T-helper 9 cell (primary cell): ENCODE data around the gene PIK3CB.
"Not testable (repeated sequence)": the region's sequence is repeated elsewhere in the genome, so short reads cannot be mapped to it uniquely, and the experiment has no call there.

Experiments used
- DNase-seq: peaks from one replicate; pipeline ENCODE4 v3.0.0-alpha.2; 2020

PIK3CB gene

DNA sequence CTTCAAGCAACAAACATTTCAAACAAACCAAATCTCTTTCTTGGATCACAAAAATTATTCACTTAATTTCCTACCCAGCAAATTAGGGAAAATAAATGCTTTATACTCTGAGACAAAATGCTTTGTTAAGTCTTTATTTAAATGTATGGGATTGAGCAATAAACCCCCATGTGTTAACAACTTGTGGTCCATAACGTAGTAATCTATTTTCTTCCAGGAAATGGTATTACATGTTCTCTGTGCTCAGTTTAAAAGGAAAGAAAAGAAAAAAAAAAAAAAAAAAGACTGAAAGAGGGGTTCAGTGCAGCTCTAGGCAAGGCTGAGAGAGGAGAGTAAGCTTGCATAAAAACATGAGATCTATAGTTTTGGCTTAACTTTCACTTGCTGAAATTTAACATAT lies 102.3 kb downstream of the PIK3CB start:
- DNase-seq = no peak

DNA sequence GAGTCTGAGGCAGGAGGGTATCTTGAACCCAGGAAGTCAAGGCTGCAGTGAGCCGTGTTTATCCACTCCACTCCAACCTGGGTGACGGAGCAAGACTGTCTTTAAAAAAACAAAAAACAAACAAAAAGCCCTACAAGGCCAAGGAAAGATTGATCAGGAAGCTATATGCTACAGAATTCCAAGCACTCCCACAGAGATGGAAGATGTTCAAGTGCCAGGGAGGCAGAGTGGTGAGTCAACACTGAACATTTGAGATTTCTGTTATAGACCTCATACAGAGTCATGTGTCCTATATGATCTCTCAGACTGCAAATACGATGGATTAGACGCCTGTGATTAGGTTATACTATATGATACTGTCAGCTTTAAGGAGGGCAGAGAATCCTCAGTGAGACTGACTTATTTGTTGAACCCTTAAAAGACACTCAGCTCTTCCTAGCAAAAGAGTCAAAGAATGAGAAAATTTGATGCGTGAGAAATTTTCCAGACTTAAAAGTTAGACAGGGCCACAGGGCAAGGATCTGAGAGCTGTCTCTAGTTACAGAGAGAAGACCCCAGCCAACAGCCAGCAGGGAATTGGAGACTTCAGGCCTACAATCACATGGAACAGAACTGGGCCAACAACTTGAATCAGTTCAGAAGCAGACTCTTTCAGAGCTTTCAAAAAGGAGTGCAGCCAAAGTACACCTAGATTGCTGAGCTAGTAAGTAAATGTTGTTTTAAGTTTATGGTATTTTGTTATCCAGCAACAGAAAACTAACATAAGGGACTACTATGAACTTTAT lies 107.6 kb downstream of the PIK3CB start:
- DNase-seq = no peak

DNA sequence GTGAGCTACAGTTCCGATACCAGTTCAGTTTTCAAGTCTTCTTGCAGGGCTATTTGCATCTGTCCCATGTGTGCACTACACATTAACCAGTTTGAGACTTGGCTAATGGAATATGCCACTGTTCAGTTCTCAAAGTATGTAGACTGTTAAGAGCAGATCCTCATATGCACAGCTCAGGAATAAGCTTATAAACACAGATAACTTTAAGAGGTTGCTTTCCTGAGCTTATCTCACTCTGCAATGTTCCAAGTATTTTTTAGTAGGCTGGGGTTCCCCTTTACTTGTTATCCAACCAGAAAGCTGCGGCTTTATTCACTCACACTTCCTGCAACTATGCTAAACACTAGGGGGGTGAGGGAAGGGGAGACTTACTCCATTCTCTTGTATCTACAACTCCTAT lies 108.7 kb downstream of the PIK3CB start:
- DNase-seq = not testable (repeated sequence)

DNA sequence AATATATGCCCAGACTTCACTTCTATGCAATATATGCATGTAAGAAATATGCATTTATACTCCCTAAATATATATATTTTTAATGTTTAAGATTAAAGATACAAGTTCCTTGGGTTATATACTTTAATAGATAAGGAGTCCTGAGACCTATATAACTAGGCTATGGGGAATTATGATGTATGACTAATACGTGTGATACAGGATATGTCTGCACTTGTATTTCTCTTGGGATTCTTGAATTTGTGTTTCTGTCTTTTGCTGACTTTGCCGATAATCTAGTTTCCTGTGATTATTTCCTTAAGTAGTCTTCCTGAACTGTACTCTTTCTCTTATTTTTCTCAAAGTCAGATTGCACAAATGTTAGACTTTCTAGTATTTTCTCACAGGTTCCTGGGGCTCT lies 109.6 kb downstream of the PIK3CB start:
- no peak for DNase-seq

DNA sequence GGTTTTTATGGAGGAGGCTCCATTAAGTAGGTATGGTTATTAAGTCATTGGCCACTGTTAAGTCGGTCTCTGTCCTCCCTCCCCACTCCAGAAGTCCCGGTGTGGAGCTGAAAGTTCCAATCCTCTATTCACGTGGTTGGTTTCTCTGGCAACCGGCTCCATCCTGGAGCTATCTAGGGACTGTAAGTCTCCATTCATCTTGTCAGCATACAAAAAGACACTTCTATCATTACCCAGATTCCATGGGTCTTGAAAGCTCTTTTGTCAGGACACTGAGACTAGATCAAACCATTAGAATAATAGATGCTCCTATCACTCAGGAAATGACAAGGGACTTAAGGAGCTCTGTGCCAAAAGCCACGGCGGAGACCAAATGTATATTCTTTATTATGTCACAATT lies 110.3 kb downstream of the PIK3CB start:
- no peak for DNase-seq

DNA sequence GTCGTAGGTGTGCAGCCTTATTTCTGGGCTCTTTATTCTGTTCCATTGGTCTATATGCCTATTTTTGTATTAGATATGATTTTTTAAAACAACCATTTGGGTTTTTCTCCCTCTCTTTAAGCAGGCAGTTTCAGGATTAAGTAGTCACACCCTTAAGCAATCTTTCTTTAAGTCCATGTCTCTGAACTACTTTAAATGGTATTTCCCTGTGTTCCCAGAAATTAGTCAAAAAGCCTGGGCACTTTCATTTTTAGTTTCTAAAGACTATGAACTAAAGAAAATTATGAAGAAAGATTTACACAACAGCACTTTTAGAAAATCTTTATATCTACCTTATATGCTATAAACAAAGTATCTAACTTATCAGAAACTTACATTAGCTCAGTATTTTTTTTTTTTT lies 115.9 kb downstream of the PIK3CB start:
- no peak for DNase-seq

DNA sequence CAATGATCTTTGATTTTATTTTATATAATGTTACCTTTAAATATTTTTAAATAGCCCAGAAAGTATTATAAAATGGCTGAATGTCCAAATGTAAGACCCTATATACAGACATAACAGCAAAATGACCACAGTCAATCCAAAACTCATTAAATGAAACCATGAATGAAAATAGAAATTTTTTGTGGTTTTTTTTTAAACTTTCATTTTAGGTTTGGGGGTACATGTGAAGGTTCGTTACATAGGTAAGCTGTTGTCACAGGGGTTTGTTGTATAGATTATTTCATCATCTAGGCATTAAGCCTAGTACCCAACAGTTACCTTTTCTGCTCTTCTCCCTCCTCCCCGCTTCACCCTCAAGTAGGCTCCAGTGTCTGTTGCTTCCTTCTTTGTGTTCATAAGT lies 117.4 kb downstream of the PIK3CB start:
- DNase-seq = no peak

DNA sequence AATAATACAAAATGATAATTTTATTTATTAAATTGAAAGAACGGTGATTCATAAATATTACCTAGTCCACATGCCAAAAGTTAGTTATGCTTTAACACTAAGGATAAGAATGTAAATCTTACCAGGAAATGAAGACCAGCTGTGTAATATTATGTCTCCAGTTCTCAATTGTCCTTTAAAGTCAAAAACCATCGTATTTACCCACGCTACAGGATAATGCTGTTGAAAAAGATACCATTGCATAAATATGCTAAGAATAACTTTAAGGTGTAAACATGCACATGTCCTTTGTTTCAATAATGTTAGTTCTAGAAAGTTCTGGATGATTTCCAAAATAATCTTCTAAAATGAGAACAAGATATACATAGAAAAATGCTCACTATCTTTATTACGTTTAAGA lies 122.6 kb downstream of the PIK3CB start:
- DNase-seq = no peak

DNA sequence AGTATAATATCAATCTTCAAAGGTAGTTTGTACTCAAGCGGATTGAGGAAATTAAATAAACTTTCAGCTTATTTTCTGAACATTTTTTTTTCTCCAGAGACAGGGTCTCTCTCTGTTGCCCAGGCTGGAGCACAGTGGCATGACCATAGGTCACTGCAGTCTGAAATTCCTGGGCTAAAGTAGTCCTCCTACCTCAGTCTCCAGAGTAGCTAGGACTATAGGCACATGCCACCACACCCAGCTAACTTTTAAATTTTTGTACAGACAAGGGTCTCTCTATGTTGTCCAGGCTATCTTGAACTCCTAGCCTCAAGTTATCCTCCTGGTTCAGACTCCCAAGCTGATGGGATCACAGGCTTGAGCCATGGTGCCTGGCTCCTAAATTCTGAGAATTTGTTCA lies 129.1 kb downstream of the PIK3CB start:
- no peak for DNase-seq

DNA sequence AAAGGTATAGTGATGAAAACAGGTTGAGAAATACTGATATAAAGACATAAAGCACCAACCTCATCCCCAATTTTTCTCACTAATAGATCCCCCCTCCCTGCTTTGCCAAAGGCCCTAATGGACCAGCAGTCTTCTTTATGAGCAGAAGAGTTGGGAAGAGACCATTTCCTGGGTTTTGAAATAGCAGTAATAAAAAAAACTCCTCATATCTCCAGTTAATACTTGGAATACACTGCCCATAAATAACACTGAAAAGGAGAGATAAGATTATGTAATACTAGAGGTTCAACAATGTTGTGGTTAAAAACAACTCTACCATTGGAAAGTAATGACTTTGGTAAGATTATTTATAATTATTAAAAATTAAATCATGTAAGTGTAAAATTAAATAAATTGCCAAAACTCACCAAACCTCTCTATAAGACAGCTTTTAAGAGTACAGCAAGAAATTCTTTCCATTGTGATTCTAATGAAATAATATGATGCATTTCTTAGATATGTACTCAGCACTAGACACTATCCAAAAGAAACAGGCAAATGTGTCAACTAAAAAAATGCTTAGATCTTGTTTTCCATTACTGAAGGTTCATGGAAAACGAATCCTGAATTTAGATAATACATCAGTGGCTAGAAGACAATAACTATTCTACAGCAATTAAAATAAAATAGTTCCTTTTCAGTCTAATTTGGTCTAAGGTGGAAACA lies 137.9 kb downstream of the PIK3CB start:
- no peak for DNase-seq

DNA sequence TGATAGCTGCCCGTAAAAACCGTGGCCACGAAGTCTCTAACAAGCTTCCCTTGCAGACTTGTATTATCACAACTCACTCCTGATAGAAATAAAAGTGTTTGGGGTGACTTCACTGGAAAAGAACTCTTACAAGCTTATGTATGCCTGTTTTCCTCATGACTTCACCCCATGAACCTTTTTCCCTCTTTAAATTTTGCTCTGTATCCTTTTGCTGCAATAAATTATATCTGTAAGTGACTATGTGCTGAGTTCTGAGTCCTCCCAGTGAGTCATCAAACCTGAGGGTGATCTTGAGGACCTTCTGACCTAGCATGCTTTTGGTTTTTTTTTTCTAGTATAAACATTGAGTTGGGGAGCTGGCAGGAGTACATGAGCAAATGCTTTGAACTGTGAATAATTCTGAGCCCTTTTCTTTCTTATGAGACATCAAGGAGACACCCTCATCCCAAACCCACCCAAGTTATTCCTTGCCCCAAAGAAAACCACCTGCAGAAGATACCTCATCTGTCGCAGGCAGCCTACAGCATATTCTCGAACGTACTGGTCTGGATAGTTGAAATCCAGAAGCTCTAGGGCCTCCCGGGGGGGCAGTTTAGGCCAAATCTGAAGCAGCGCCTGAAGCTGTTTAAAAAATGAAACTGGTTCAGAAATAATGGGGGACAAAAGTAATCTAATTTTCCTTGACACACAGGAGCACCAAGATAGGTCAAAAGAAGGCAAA lies 140.3 kb downstream of the PIK3CB start:
- DNase-seq = no peak

DNA sequence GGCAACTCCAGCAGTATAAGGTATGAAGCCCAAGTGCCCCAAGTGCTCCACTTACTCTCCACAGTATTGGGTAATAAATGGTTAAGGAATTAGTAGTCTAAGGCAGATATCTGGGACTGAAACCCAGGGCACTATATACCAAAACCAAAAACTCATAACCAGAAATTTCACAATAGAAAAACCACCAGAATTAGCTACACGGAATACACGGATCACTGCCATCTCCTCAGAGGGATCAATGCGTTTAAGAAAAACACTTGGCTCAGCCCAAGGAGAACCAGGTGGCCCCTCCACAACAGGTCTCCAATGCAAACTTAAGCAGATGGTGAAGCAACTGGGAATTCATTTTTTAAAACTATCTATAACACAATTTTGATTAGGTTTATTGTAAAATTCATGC lies 142.6 kb downstream of the PIK3CB start:
- no peak for DNase-seq

DNA sequence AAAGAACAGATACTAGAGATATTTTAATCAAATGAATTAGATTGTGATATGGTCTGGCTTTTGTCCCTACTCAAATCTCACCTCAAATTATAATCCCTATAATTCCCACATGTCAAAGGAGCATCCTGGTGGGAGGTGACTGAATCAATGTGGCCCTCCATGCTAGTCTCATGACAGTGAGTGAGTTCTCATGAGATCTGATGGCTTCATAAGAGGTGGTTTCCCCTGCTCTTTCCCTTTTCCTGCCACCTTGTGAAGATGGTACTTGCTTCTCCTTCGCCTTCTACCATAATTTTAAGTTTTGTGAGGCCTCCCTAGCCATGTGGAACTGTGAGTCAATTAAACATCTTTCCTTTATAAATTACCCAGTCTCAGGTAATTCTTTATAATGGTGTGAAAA lies 143.4 kb downstream of the PIK3CB start:
- DNase-seq = no peak

DNA sequence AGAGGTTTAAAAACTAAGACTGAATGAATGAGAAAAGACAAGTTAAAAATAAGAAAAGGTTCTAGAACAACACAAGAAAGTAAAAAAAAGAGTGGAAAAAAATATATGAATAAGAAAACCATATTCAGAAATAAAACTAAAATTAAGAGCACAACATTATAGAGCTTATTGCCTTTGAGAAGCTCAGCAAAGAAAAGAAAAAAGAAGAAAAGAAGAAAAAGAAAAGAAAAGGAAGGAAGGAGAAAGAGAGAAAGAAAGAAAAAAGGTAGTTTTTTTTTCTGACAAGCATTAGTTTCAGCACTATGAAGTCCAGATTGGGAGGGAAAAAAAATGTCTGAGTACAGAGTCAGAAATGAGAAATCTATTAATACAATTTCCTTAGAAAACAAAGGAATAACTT lies 144.7 kb downstream of the PIK3CB start:
- DNase-seq = no peak

DNA sequence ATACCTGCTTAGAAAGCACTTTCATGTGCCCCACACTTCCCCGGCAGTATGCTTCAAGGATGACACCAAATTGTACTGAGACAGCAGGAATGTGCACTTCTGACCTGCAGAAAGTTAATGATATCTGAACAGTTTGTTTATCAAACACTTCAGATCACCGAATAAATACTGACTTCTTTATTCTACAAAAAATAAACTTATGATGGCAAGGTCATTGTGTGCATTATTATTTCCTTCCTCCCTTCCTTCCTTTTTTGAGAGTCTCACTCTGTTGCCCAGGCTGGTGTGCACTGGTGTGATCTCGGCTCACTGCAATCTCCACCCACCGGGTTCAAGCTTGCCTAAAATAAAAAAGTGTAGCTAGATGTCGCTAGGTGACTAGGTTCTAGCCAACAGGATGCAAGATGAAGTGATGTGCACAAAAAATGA lies 145.8 kb downstream of the PIK3CB start:
- no peak for DNase-seq

DNA sequence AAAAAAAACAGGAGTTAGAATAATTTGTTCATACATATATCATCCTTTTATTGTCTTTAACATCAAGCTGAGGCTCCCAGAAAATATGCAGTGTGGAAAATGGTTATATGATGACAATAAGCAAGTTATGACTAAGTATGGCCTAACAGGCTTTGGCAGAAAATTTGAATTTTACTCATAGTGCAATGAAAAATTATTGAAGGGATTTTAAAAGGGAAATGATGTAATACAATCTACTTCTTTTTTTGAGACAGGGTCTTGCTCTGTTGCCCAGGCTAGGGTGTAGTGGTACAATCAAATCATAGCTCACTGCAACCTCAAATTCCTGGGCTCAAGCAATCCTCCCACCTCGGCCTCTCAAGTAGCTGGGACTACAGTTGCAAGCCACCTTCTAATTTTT lies 147.5 kb downstream of the PIK3CB start:
- DNase-seq = no peak

DNA sequence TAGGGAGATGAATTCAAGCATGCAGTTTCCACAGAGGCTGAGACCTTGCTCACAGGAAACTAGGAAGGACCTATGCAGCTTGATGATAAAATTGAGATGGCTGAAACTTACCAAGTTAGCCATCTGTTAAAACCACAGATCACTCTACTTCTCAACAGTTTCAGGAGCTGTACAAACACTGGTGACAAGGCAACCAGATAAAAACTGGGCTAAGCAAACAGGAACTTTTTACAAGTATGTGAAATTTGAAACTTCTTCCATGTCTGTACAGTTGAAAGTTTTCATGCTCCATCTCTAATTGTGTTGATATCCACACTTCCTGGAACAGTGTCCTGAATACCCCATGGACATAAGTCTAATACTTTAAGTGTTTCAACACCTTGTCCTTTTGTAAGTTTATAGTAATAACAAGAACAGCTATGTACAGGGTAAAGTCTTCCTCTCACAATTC lies 147.9 kb downstream of the PIK3CB start:
- DNase-seq = no peak

DNA sequence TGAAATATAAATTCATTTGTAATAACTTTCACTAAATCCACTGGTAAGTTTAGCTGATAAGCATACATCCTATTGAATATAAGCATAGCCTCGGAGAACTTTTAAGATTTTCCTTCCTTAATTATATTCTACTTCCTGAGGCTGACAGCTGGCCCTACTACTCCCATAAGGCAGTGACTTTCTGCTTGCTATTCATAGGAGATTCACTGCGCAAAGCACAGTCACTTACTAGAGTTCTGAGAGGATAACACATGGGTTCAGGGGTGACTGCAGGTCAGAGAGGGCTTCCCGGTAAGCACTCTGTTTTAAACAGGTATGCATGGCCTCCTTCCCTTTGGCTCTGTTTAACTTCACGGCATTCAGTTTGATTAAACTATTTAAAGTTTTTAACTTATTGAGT lies 150.3 kb downstream of the PIK3CB start:
- no peak for DNase-seq

DNA sequence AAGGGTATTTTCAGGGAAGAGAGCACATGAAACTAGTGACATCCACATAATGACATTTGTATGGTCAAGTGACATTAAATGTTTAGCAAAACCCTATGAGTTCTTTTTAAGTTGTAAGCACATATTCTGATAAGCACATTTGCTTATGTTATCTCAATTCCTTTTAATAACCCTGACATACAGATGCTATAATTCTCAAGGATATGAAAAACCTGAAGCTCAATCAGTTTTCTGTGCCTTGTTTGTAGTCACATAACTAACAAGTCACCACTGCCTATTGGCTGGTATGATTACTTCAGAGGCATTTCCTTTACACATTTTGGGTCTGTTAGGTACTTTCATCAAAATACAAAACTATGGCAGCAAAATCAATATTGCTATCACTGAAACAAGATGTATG lies 152.1 kb downstream of the PIK3CB start:
- DNase-seq = no peak

DNA sequence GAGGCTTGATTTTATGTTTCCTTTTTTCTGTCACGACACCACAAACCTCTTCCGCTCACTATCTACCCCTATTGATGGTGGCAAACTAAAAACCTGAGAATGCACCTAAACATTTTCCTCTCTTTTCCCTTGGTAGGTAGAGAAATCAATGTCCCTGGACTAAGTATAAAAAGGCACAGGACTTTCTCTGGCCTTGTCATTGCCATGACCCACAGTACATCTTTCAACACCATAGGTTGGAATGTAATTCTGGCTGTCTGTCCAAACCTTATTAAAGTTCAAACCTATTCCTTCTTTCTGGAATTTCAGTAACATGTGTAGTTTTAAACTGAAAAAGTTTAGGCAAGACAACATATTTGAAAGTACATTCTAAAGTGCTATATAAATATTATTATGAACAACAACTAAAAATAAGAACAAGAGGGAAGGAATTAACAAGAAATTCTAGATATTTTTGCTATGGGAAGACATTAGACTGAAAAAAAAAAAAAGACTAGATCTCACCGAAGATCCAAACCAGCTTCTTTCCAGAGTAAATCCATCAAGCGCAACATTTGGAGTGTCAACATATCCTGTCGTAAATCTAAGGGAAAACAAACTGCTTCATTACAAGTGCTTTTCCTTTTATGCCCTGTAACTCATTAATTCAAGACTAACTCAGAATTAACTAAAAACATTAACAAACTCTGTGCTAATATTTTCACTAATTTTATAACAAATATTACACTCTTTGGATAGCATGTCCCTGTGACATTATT lies 153.1 kb downstream of the PIK3CB start:
- no peak for DNase-seq

DNA sequence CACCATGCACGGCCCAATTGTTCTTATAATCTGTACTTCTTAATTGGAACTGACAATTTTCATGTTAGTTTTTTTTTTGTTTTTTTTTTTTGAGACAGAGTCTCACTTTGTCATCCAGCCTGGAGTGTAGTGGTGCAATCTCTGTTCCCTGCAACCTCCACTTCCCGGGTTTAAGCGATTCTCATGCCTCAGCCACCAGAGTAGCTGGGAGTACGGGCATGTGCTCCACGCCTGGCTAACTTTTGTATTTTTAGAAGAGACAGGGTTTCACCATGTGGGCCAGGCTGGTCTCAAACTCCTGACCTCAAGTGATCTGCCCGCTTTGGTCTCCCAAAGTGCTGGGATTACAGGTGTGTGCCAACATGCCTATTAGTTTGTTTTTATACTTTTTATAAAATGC lies 153.8 kb downstream of the PIK3CB start:
- DNase-seq = not testable (repeated sequence)

DNA sequence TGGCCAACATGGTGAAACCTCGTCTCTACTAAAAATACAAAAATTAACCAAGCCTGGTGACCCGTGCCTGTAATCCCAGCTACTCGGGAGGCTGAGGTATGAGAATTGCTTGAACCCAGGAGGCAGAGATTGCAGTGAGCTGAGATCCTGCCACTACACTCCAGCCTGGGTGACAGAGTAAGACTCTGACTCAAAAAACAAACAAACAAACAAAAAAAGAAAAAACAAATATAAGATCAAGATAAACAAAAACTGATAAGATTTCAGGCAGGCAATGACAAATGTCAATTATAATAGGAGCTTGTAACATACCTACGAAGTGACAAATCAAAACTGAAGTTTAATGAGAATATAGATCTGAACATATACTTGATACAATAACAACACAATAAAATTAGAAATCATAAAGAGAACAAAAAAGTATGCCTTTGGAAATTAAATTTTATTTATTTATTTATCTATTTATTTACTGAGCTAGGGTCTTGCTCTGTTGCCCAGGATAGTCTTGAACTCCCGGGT lies 155.8 kb downstream of the PIK3CB start:
- no peak for DNase-seq

DNA sequence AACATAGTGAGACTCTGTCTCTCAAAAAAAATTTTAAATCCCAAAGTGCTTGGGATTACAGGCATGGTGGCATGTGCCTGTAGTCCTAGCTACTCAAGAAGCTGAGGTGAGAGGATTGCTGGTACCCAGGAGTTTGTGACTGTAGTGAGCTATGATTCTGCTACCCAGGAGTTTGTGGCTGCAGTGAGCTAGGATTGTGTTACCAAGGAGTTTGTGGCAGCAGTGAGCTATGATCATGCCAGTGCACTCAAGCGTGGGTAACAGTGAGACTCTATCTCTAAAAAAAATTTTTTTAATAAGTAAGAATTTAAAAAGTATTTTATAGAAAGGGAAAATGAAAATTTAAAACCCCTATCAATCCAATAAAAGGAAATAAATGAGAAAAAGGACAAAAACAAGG lies 156.6 kb downstream of the PIK3CB start:
- no peak for DNase-seq
